Brain pericyte (primary cell): ENCODE data around the gene SYNRG.

Experiments
- DNase-seq: peaks from one replicate; pipeline ENCODE4 v3.0.0-alpha.2; 2012; ENCODE audit warnings: low read depth, low spot score

SYNRG gene

GRCh38 chr17:37476431-37477120 lies 132.6 kb downstream of the SYNRG start:
- no peak for DNase-seq

GRCh38 chr17:37475731-37476420 lies 133.3 kb downstream of the SYNRG start:
- DNase-seq: no peak

- no peak for DNase-seq
These were observed 139.0 kb downstream of the SYNRG start for GRCh38 chr17:37470181-37470580.

- no peak for DNase-seq
These were observed 142.7 kb downstream of the SYNRG start for GRCh38 chr17:37466471-37466870.

DNA sequence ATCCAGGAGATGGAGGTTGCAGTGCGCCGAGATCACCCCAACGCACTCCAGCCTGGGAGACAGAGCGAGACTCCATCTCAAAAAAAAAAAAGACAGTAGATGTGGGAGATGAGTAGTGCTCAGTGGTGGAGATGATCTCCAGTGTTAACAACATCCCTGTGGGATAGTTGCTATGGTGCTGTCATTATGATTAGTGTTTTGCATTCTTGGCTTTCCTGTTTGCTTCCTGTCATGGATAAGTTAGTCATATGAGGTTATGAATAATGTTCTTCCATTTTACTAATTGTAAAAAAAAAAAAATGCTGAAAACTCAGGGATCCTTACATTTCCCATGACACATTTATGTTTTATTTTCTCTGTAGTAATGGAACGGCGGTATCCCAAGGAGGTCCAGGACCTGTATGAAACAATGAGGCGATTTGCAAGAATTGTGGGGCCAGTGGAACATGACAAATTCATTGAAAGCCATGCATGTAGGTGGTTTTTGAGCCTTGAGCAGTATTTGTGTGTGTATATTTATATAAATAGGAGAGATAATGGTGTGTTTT lies 144.1 kb downstream of the SYNRG start:
- DNase-seq: no peak
